DMS 273 treated with DMSO at 0.1 percent for 48 hours (cell line): ENCODE results near the gene CASKIN1.
"Not testable (repeated sequence)": the region's sequence is repeated elsewhere in the genome, so short reads cannot be mapped to it uniquely, and the experiment has no call there.

Experiments used
- DNase-seq: peaks from one replicate; lab custom pipeline; 2025; lab: John Stamatoyannopoulos, UW

The CASKIN1 gene

GRCh38 chr16:2209258-2210008 is 13.0 kb upstream of the CASKIN1 start:
- no peak for DNase-seq

DNA sequence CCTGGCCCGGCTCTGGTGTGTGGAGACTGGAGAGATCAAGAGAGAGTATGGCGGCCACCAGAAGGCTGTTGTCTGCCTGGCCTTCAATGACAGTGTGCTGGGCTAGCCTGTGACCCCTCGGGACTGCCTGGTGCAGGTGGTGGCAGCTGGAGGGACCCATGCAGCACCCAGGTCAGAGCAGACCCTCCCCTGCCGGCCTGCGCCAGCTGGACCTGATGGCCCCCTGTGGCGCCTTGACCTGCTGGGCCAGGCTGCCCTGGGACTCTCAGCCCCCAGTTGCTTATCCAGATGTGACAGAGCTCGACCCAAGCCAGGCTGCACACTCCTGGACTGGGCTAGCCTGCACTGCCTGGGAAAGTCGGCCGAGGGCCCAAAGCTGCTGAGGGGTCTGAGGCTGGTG is 12.4 kb upstream of the CASKIN1 start:
- no peak for DNase-seq

- DNase-seq, result no peak
These were observed 11.9 kb upstream of the CASKIN1 start for GRCh38 chr16:2208308-2208707.

GRCh38 chr16:2207872-2208271 is 11.5 kb upstream of the CASKIN1 start:
- no peak for DNase-seq

DNA sequence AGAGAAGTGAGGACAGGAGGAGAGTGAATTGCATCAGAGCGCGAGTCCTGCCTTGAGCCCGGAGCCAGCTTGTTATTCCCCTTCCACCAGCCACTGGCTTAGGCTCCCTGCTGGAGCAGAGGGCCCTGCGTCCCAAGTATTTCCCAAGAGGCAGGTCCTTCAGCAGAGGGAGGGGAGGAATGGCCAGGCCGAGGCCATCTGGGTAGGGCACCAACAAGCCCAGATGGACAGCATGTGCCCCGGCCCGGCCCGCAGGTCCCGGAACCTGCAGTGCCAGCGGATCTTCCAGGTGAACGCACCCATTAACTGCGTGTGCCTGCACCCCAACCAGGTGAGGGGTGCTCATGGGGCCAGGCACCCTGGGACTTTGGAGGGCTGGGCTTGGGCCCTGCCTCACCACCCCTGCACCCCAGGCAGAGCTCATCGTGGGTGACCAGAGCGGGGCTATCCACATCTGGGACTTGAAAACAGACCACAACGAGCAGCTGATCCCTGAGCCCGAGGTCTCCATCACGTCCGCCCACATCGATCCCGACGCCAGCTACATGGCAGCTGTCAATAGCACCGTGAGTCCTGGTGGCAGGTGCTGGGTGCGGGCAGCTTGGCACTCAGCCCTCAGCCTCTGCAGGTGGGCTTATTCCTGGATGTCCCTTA is 10.5 kb upstream of the CASKIN1 start:
- no peak for DNase-seq

GRCh38 chr16:2206420-2206779 is 10.0 kb upstream of the CASKIN1 start:
- DNase-seq, result no peak

- no peak for DNase-seq
These were observed 9.5 kb upstream of the CASKIN1 start for GRCh38 chr16:2205967-2206313.

DNA sequence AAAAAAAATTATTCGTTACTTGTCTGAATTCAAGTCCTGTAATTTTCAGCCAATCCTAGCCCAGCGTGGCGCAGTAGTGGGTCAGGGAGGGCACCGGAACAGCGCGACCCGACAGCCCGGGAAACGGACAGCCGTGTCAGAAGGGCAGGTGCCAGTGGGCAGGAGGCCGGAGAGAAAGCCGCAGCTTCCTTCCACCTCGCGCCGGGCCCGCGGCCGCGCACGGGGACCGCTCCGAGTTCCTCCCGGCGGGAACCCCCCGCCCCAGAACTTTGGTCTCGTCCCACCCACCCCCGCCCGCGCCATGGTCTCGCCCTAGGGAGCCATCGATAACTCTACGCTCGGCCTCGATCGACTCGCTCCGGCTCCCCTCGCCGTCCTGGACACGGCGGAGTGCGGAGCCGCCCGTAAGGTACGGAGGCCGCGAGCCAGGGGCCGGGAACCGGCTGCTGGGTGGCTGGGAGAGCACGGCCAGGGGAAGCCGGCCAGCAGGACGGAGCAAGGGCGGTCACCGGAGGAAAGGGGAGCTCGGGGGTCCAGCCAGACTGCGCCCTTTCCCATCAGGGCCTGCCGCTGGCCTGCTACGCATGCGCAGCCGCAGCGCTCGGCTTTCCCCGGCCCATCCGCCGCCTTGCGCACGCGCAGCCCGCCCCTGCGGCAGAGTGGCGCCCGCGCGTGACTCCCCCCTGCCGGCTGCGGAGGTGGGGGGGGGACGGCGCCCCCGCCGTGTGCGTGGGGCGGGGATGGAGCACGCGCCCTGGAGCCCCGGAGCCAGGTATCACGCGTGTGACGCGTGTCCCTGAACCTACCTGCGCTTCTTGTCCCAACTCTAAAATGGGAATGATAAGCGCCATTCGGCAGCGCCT is 8.9 kb upstream of the CASKIN1 start, which contains the start of gene MLST8:
Gene MLST8, plus strand, starts transcription at position 351 of the 863 bp plus-strand sequence. CDS start 632 bp downstream, outside the sequence.
- DNase-seq, result peak; percentile 58

- DNase-seq, result no peak
These were observed 8.2 kb upstream of the CASKIN1 start for GRCh38 chr16:2204416-2205103.

DNA sequence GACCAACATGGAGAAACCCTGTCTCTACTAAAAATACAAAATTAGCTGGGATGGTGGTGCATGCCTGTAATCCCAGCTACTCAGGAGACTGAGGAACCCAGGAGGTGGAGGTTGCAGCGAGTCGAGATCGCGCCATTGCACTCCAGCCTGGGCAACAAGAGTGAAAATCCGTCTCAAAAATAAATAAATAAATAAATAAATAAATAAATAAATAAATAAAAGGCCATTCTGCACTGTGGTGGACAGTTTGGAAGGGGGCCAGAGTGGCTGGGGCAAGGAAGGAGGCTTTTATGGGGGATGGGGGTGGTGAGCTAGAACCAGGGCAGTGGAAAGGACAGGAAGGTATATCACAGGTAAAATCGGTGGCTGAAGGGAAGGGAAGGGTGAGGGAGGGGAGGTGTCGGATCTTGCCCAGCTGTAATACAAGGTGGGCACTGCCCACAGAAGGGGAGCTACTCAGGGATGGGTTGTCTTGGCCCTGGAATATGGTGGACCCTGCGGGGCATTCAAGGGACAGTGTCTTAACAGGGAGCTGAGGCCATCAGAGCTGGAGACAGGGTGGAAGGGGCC is 6.8 kb upstream of the CASKIN1 start:
- not testable (repeated sequence) for DNase-seq

DNA sequence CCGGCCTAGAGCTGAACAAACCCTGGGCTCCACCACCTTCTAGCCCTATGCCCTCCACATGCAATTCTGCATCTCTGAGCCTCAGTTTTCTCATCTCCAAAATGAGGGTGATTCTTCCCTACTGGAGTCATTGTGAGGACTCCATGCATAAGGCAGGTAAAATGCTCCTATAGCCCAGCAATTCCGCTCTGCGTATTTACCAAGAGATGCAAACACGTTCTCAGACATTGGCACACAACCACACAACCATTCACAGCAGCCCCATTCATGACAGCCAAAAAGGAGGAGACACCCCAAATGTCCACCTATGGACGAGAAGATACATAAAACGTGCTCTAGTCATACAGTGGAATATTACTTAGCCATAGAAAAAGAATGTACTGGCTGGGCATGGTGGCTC is 3.9 kb upstream of the CASKIN1 start:
- no peak for DNase-seq

DNA sequence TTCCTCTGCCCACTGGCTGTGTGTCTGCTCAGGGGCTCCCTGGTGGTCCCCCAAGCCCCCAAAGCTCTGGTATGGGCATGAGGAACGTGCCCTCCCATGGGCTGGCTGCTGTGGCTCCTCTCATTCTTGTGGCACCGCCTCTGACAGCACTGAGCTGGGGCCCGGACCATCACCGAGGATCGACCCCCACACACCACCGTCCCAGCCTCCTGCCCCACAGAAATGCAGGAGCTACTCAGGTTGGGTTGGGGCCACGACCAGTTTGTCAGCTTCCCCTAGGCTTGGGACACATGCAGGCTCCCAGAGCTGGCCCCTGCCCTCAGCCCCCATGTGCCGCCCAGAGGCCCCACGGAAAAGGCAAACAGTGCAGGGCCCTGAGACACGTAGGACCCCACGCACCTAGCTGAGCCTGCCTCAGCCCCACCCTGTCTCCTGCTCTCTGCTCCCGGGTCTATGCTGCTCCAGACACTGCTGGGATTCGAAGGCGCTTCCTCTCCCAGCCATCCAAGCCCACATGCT is 3.3 kb upstream of the CASKIN1 start:
- no peak for DNase-seq

DNA sequence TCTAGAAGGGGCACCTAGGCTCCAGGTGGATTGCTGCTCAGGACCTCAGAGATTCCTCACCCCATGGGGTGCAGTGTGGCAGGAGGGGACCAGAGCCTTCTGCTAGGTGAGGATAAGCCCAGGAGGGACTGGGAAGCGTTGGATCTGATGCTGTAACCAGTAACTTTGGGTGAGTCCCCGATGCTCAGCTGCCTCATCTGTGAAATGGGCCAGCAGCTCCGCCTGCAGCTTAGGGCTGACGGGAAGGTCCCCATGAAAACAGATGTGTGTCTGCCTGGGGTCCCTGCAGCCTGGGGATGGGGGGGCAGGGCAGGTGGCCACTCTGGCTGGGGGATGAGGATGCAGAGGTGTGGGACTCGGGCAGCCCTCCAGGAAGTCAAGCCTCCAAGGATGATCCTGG is 2.7 kb upstream of the CASKIN1 start:
- DNase-seq, result no peak

DNA sequence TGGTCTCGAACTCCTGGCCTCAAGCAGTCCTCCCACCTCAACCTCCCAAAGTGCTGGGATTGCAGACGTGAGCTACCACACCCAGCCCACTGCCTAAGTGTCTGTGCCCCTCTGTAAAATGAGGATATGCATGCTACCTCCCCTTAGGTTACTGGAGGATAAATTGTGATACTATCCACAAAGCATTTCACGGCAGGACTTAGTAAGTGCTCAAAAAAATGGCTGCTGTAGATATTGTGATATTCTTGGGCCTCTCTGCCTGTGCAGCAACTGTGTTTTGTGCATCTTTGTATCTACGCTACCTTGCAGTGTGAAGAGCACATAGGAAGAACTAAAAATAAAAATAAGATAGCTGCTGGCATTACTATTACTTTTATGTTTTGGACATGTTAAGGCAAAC is 1.9 kb upstream of the CASKIN1 start:
- no peak for DNase-seq

DNA sequence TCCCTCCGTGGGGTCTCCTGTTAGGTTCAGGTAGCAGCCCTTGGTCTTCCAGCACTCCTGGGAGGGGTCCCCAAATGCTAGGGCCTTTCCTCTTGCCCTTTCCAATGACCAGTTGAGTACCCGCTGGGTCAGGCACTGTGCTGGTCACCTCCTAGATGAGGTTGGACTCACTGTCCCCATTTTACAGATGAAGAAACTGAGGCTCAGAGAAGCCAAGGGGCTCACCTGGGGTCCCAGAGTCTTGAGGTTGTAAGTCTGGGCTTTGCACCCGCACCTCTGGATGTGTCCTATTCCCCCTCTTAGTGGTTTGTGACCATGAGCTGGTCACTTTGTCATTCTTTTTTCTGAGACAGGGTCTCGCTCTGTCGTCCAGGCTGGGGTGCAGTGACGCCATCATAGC is 1.4 kb upstream of the CASKIN1 start:
- no peak for DNase-seq

DNA sequence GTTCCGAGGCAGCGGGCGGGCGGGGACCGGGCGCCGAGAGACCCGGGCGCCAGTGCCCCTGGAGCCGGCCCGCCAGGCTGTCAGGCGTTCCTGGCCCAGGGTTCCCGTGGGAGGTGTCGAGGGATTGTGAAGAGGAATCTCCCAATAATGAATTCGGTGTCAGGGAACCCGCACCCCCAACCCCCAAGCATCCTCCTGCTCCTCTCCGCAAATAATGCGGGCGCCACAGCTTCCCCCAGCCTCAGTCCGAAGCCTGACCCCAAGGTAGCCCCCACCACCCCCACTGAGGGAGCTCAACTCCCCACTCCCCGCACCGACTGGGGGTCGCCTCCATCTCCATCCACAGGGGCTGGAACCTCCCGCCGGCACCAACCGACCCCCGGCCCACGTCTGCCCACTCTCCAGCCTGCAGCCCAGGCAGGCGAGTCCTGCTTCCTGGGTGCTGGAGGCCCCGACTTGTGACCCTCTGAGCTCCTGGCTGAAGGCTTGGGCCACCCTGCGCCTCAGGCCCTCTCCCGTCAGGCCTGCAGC is 641 bp upstream of the CASKIN1 start:
- DNase-seq, result no peak

- DNase-seq, result no peak
These were observed 863 bp downstream of the CASKIN1 start for GRCh38 chr16:2195322-2196161.

DNA sequence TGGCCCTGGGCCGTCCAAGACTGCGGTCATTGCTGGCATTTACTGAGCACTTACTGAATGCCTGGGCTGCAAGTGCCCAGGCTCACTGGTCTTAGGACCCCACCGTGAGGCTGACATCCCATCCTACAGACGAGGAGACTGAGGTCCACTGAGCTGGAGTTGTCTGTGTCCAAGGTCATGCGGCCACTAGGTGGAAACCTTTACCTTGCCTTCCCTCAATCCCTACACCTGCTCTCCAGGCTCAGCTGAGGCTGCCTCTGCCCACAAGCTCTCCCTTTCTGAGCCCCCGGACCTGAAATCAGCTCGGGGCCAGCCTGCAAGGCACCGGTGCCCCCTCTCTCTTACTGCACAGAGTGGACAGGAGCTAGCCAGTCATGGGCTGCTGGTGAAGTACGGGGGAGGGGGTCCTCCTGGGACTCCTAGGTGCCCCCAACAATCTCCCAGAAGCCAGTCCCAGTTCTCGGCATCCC is 1.5 kb downstream of the CASKIN1 start:
- peak; percentile 34 for DNase-seq

GRCh38 chr16:2194166-2194834 is 2.1 kb downstream of the CASKIN1 start:
- DNase-seq, result no peak

DNA sequence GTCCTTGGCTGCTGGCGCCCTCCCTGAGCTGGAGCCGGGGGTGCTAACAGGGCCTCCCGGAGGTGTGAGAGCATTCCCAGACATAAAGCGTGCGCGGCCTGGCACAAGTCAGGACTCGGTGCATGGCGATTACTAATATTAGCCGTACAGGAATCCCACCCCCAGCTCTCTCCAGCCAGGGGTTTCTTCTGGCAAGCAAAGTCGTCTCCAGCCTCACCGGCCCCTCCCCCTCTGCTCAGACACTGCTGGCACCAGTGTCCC is 5.0 kb downstream of the CASKIN1 start:
- no peak for DNase-seq
